Activated B cell treated with CpG ODN at 0.5 μM for 24 hours (primary cell): Measurements from ENCODE around the gene ARL15. TPM values are rescaled to one million over a fixed set of nuclear protein-coding genes. Genes with fewer than 3 reads are reported as not detected.

ENCODE experiments used
- ATAC-seq: fragments of 200-7000 bp; cut with Tn5 transposase; one replicate; pipeline ENCODE4 v1.10.0; 2021; ENCODE audit warnings: low read depth, mild to moderate bottlenecking, moderate library complexity
- CTCF ChIA-PET: fragments of 350-600 bp; sonication (Branson Sonifier 250); formaldehyde crosslinking; loops from one replicate; lab custom pipeline; 2021; ENCODE audit warnings: antibody characterized with exemption; lab: Charles Lee
- POLR2A ChIA-PET: fragments of 350-600 bp; sonication (Branson Sonifier 250); formaldehyde crosslinking; loops from one replicate; lab custom pipeline; 2021; ENCODE audit warnings: antibody characterized with exemption; lab: Charles Lee
- DNase-seq: peaks from one replicate; pipeline ENCODE4 v3.0.0; 2022
- H3K27ac Mint-ChIP-seq: one replicate; pipeline ENCODE4 v1.8.0; 2020; ENCODE audit warnings: mixed read lengths
- H3K27me3 Mint-ChIP-seq: one replicate; pipeline ENCODE4 v1.8.0; 2021; ENCODE audit warnings: mixed read lengths
- H3K36me3 Mint-ChIP-seq: one replicate; pipeline ENCODE4 v1.8.0; 2021; ENCODE audit warnings: low read depth, mixed read lengths
- H3K4me1 Mint-ChIP-seq: one replicate; pipeline ENCODE4 v1.8.0; 2021; ENCODE audit warnings: mixed read lengths
- H3K4me3 Mint-ChIP-seq: one replicate; pipeline ENCODE4 v1.8.0; 2020; ENCODE audit warnings: mild to moderate bottlenecking, mixed read lengths
- H3K9me3 Mint-ChIP-seq: one replicate; pipeline ENCODE4 v1.8.0; 2020; ENCODE audit warnings: mixed read lengths
- CTCF ChIP-seq: fragments of 200-600 bp; IDR thresholded peaks from one replicate; pipeline ENCODE4 v1.8.0; 2022; ENCODE audit warnings: antibody characterized with exemption, mild to moderate bottlenecking
- intact Hi-C: fragments of 100-400 bp; cut with micrococcal nuclease; formaldehyde crosslinking; loops from one replicate; pipeline ENCODE4 v1.15.1; 2024
- total RNA-seq: library from RNA; stranded (reverse); gene quantifications from 2 replicates; pipeline ENCODE4 v1.2.3, GENCODE V29; 2022

The ARL15 gene
- total RNA-seq, 1 donor from 2014 or later, result 17.5 TPM

GRCh38 chr5:53908757-53909156 lies 401.6 kb downstream of the ARL15 start:
- H3K4me3 Mint-ChIP-seq, result no peak overlapping the region
- TF ChIP-seq CTCF, result no peak
- DNase-seq, result no peak
- POLR2A ChIA-PET, result no interaction called here
- H3K9me3 Mint-ChIP-seq, result no peaks in the 10 kb centered on the region
- no peaks in the 10 kb centered on the region for H3K27me3 Mint-ChIP-seq
- CTCF ChIA-PET, result no interaction called here
- no peaks in the 10 kb centered on the region for H3K36me3 Mint-ChIP-seq
- no peaks in the 10 kb centered on the region for H3K4me1 Mint-ChIP-seq
- intact Hi-C loops, result no loop called here
- no peak for ATAC-seq
- no peak overlapping the region for H3K27ac Mint-ChIP-seq

GRCh38 chr5:53907827-53908226 lies 402.5 kb downstream of the ARL15 start:
- Mint-ChIP-seq H3K27me3 (no peaks in the 10 kb centered on the region), H3K9me3 (no peaks in the 10 kb centered on the region), H3K36me3 (no peaks in the 10 kb centered on the region), H3K27ac (no peak overlapping the region), H3K4me1 (no peaks in the 10 kb centered on the region), H3K4me3 (no peak overlapping the region)
- no peak for ATAC-seq
- no peak for TF ChIP-seq CTCF
- POLR2A ChIA-PET, result no interaction called here
- no peak for DNase-seq
- intact Hi-C loops, result no loop called here
- CTCF ChIA-PET, result no interaction called here

- no peak for DNase-seq
- H3K4me3 Mint-ChIP-seq, result no peak overlapping the region
- H3K27me3 Mint-ChIP-seq, result no peaks in the 10 kb centered on the region
- intact Hi-C loops, result no loop called here
- TF ChIP-seq CTCF, result no peak
- no peak overlapping the region for H3K27ac Mint-ChIP-seq
- no peaks in the 10 kb centered on the region for H3K4me1 Mint-ChIP-seq
- no peak for ATAC-seq
- no peaks in the 10 kb centered on the region for H3K9me3 Mint-ChIP-seq
- ChIA-PET CTCF (no interaction called here), POLR2A (no interaction called here)
- H3K36me3 Mint-ChIP-seq, result no peaks in the 10 kb centered on the region
These were observed 403.6 kb downstream of the ARL15 start for GRCh38 chr5:53906736-53907135.

GRCh38 chr5:53902296-53902907 lies 408.0 kb downstream of the ARL15 start:
- no peaks in the 10 kb centered on the region for H3K9me3 Mint-ChIP-seq
- POLR2A ChIA-PET, result no interaction called here
- TF ChIP-seq CTCF, result no peak
- H3K36me3 Mint-ChIP-seq, result peaks cover 3% of the 10 kb centered on the region
- H3K27me3 Mint-ChIP-seq, result no peaks in the 10 kb centered on the region
- no peaks in the 10 kb centered on the region for H3K4me1 Mint-ChIP-seq
- no peak overlapping the region for H3K27ac Mint-ChIP-seq
- DNase-seq (no peak), ATAC-seq (no peak)
- H3K4me3 Mint-ChIP-seq, result no peak overlapping the region
- CTCF ChIA-PET, result no interaction called here
- intact Hi-C loops, result no loop called here

GRCh38 chr5:53900677-53901076 lies 409.7 kb downstream of the ARL15 start:
- ChIA-PET POLR2A (no interaction called here), CTCF (interaction anchor here (0.6 kb wide), 1 partner anchor 46 kb away, joined by 3 read pairs; no protein-coding TSS in a partner anchor)
- no peak overlapping the region for H3K27ac Mint-ChIP-seq
- H3K36me3 Mint-ChIP-seq, result peaks cover 6% of the 10 kb centered on the region
- TF ChIP-seq CTCF, result no peak
- no peak for ATAC-seq
- intact Hi-C loops, result no loop called here
- DNase-seq, result no peak
- no peaks in the 10 kb centered on the region for H3K9me3 Mint-ChIP-seq
- H3K4me1 Mint-ChIP-seq, result no peaks in the 10 kb centered on the region
- H3K27me3 Mint-ChIP-seq, result no peaks in the 10 kb centered on the region
- no peak overlapping the region for H3K4me3 Mint-ChIP-seq
